ENCODE measurements around the gene FXYD2.

The FXYD2 gene

GRCh38 chr11:117780456-117780855, 44.1 kb downstream of the FXYD2 start:
- no peaks in the 10 kb centered on the region for H3K27me3 ChIP-seq
- H3K4me1 ChIP-seq, result no peaks in the 10 kb centered on the region
- H3K9me3 ChIP-seq, result no peaks in the 10 kb centered on the region
- TF ChIP-seq Cebpa-rat (IDR thresholded peaks at IDR 0.05), result no peak
- no peak overlapping the region for H3K9ac ChIP-seq
- no peak overlapping the region for H3K27ac ChIP-seq
- H3K4me2 ChIP-seq, result no peak overlapping the region
- no peak overlapping the region for H3K4me3 ChIP-seq
- H3K36me3 ChIP-seq, result no peaks in the 10 kb centered on the region
- no peaks in the 10 kb centered on the region for H4K20me1 ChIP-seq

- Histone ChIP-seq H3K4me2 (no peak overlapping the region), H3K27ac (no peak overlapping the region), H4K20me1 (no peaks in the 10 kb centered on the region), H3K36me3 (no peaks in the 10 kb centered on the region), H3K9ac (no peak overlapping the region), H3K4me3 (no peak overlapping the region), H3K27me3 (no peaks in the 10 kb centered on the region), H3K4me1 (no peaks in the 10 kb centered on the region), H3K9me3 (no peaks in the 10 kb centered on the region)
- TF ChIP-seq Cebpa-rat (IDR thresholded peaks at IDR 0.05), result no peak
These were observed 50.0 kb downstream of the FXYD2 start for GRCh38 chr11:117774553-117774952.

- no peaks in the 10 kb centered on the region for H3K4me1 ChIP-seq
- no peaks in the 10 kb centered on the region for H3K9me3 ChIP-seq
- H4K20me1 ChIP-seq, result no peaks in the 10 kb centered on the region
- no peak overlapping the region for H3K4me2 ChIP-seq
- no peak for TF ChIP-seq Cebpa-rat (IDR thresholded peaks at IDR 0.05)
- H3K4me3 ChIP-seq, result no peak overlapping the region
- no peak overlapping the region for H3K9ac ChIP-seq
- no peaks in the 10 kb centered on the region for H3K27me3 ChIP-seq
- no peak overlapping the region for H3K27ac ChIP-seq
- no peaks in the 10 kb centered on the region for H3K36me3 ChIP-seq
These were observed 52.2 kb downstream of the FXYD2 start for GRCh38 chr11:117772360-117772759.

GRCh38 chr11:117771841-117772240, 52.7 kb downstream of the FXYD2 start:
- no peak overlapping the region for H3K27ac ChIP-seq
- no peaks in the 10 kb centered on the region for H3K4me1 ChIP-seq
- no peaks in the 10 kb centered on the region for H3K27me3 ChIP-seq
- TF ChIP-seq Cebpa-rat (IDR thresholded peaks at IDR 0.05), result no peak
- H3K9me3 ChIP-seq, result no peaks in the 10 kb centered on the region
- no peak overlapping the region for H3K4me2 ChIP-seq
- H3K4me3 ChIP-seq, result no peak overlapping the region
- no peak overlapping the region for H3K9ac ChIP-seq
- H4K20me1 ChIP-seq, result no peaks in the 10 kb centered on the region
- no peaks in the 10 kb centered on the region for H3K36me3 ChIP-seq

- Histone ChIP-seq H3K9ac (no peak overlapping the region), H3K4me3 (no peak overlapping the region), H3K27ac (no peak overlapping the region), H3K4me1 (no peaks in the 10 kb centered on the region), H3K4me2 (no peak overlapping the region), H3K36me3 (no peaks in the 10 kb centered on the region), H3K9me3 (no peaks in the 10 kb centered on the region), H4K20me1 (no peaks in the 10 kb centered on the region), H3K27me3 (no peaks in the 10 kb centered on the region)
- TF ChIP-seq Cebpa-rat (IDR thresholded peaks at IDR 0.05), result no peak
These were observed 53.3 kb downstream of the FXYD2 start for GRCh38 chr11:117771197-117771596.

GRCh38 chr11:117770061-117770460, 54.5 kb downstream of the FXYD2 start:
- Histone ChIP-seq H3K4me1 (no peaks in the 10 kb centered on the region), H3K36me3 (no peaks in the 10 kb centered on the region), H3K27ac (no peak overlapping the region), H3K4me2 (no peak overlapping the region), H3K27me3 (no peaks in the 10 kb centered on the region), H3K9ac (no peak overlapping the region), H3K4me3 (no peak overlapping the region), H3K9me3 (no peaks in the 10 kb centered on the region), H4K20me1 (no peaks in the 10 kb centered on the region)
- no peak for TF ChIP-seq Cebpa-rat (IDR thresholded peaks at IDR 0.05)
